ENCODE data around the gene MAP2K1. TPM values are rescaled to one million over a fixed set of nuclear protein-coding genes. Genes with fewer than 3 reads are reported as not detected.

The MAP2K1 gene
- total RNA-seq, 6 experiments from 2014 or later: 25.7 to 68.8 (median 53.9) TPM

DNA sequence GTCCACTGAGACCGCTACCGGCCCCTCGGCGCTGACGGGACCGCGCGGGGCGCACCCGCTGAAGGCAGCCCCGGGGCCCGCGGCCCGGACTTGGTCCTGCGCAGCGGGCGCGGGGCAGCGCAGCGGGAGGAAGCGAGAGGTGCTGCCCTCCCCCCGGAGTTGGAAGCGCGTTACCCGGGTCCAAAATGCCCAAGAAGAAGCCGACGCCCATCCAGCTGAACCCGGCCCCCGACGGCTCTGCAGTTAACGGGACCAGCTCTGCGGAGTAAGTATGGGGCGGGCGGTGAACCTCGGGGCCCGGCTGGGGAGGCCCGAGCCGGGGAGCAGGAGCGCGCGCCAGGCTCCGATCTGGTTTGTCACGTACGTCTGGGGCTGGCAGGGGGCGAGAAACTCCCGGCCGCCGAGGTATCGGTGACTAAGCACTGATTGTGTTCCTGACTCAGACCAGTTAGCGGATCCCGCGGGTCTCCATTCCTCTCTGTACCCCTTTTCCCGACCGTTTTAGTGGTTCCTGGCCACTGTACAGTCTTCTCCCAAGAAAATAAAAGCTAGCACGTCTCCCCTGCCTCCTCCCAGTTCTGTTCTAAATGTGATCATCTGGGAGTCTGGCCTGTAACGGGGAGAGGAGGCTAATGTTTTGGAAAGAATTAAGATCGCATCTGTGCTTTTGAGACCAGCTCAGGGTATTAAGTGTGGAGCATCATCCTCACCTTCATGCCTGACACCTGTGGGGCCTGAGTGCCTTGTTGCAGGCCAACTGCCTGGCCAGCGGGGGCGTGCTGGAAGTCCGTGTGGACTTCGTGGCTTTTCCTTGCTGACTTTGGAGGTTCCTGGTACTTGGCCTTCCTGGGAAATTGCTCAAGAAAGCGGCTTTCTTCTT is 691 bp downstream of the MAP2K1 start:
- Histone ChIP-seq H3K4me1 (peaks cover 0 to 25% (median 4%) of the 10 kb centered on the region in 4 donors), H3K27me3 (no peaks in the 10 kb centered on the region), H3K4me3 (peak overlapping the region; percentile 88 to 91 (median 90)), H3K36me3 (no peaks in the 10 kb centered on the region), H3K27ac (peak overlapping the region; percentile 78 to 94 (median 91)), H3K9me3 (no peaks in the 10 kb centered on the region)
- no peak for TF ChIP-seq POLR2A (IDR thresholded peaks at IDR 0.05)
- TF ChIP-seq, protein P1, sequence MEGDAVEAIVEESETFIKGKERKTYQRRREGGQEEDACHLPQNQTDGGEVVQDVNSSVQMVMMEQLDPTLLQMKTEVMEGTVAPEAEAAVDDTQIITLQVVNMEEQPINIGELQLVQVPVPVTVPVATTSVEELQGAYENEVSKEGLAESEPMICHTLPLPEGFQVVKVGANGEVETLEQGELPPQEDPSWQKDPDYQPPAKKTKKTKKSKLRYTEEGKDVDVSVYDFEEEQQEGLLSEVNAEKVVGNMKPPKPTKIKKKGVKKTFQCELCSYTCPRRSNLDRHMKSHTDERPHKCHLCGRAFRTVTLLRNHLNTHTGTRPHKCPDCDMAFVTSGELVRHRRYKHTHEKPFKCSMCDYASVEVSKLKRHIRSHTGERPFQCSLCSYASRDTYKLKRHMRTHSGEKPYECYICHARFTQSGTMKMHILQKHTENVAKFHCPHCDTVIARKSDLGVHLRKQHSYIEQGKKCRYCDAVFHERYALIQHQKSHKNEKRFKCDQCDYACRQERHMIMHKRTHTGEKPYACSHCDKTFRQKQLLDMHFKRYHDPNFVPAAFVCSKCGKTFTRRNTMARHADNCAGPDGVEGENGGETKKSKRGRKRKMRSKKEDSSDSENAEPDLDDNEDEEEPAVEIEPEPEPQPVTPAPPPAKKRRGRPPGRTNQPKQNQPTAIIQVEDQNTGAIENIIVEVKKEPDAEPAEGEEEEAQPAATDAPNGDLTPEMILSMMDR (IDR thresholded peaks at IDR 0.05): peak; percentile 17 to 46 (median 36)
- peak; percentile 66 to 75 (median 72) for DNase-seq
- intact Hi-C loops (cut with DNase I): loop anchor here (10.0 kb wide), 1 partner anchor 107 kb away; the partner anchor contains the start of gene SNAPC5 (in 2 of the 2)
- ATAC-seq: peak; percentile 37 to 48 (median 41)
- 3% methylated on average over 17 of the region's 62 CpGs for WGBS (ENCODE audit: insufficient coverage, low coverage, low lambda C conversion rate, missing lambda C conversion rate)

DNA sequence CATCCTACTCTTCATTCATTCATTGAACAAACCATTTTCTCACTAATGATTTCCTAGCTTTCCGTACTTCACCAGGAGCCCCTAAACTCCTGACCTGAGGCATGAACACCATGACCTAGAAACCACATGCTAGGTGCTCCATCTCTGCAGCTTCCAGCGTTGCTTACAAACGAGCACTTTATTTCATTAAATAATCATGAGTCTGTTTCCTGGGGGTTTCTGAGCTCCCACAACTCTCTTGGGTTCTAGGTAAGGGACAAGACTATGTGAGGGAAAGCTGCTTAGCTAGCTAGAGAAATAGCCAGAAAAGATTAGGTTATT is 1.3 kb downstream of the MAP2K1 start:
- no peaks in the 10 kb centered on the region for H3K9me3 ChIP-seq
- H3K4me3 ChIP-seq: peak overlapping the region; percentile 88 to 91 (median 90)
- H3K4me1 ChIP-seq: peaks cover 0 to 25% (median 4%) of the 10 kb centered on the region in 4 donors
- DNase-seq: no peak
- no peaks in the 10 kb centered on the region for H3K27me3 ChIP-seq
- no peak for TF ChIP-seq POLR2A (IDR thresholded peaks at IDR 0.05)
- TF ChIP-seq, protein P1 (IDR thresholded peaks at IDR 0.05): no peak
- intact Hi-C loops (cut with DNase I): loop anchor here (10.0 kb wide), 1 partner anchor 107 kb away; the partner anchor contains the start of gene SNAPC5 (in 2 of the 2)
- ATAC-seq: no peak
- H3K27ac ChIP-seq: peak overlapping the region in 1 of 3 donors; percentile 94
- WGBS (ENCODE audit: insufficient coverage, low coverage, low lambda C conversion rate, missing lambda C conversion rate): 5% methylated on average over 3 of the region's 3 CpGs
- H3K36me3 ChIP-seq: no peaks in the 10 kb centered on the region

DNA sequence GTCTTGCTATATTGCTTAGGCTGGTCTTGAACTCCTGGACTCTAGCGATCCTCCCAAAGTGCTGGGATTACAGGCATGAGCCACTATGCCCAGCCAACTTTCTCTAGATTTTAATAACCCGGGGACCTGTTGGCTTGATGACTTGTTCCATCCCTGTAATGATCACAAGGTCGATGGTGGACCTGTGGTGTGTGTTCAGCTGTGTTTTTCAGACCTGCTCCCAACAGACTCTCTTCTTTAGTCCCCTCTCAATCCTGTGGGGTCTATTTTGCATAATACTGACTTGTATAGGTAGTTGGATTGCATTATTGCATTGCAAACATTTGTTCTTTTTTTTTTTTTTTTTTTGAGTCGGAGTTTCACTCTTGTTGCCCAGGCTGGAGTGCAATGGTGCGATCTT is 1.9 kb downstream of the MAP2K1 start:
- Histone ChIP-seq H3K4me3 (peak overlapping the region in 1 of 3 donors; percentile 88), H3K36me3 (no peaks in the 10 kb centered on the region), H3K27ac (no peak overlapping the region), H3K27me3 (no peaks in the 10 kb centered on the region), H3K4me1 (peaks cover 0 to 25% (median 4%) of the 10 kb centered on the region in 4 donors), H3K9me3 (no peaks in the 10 kb centered on the region)
- WGBS (ENCODE audit: insufficient coverage, low coverage, low lambda C conversion rate, missing lambda C conversion rate): 59% methylated on average over 3 of the region's 5 CpGs
- intact Hi-C loops (cut with DNase I): loop anchor here (10.0 kb wide), 1 partner anchor 106 kb away; the partner anchor contains the start of gene SNAPC5 (in 2 of the 2)
- no peak for DNase-seq
- TF ChIP-seq, protein P1 (IDR thresholded peaks at IDR 0.05): no peak
- no peak for TF ChIP-seq POLR2A (IDR thresholded peaks at IDR 0.05)
- ATAC-seq: no peak

DNA sequence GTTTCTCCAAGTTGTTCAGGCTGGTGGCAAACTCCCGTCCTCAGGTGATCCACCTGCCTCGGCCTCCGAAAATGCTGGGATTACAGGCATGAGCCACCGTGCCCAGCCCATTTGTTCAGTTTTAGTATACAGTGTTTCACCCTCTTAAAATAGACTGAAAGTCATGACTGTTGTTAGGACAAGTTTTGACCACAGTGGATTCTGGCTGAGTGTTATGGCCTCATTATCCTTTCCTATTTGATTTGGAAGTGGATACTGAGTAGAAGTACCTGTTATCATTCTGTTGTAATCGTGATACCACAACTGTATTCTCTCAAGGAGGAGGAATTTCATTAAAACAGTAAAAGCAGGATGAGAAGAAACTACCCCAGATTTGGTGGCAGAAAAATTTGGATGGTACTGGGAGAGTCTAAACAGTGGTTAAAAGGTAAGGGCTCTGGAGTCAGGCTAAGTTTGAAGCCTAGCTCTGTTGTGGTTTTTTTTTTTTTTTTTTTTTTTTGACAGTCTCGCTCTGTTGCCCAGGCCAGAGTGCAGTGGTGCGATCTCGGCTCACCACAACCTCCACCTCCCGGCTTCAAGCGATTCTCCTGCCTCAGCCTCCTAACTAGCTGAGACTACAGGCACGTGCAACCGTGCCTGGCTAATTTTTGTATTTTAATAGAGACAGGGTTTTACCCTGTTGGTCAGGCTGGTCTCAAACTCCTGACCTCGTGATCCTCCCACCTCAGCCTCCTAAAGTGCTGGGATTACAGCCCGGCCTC is 2.6 kb downstream of the MAP2K1 start:
- Histone ChIP-seq H3K4me1 (peaks cover 0 to 25% (median 4%) of the 10 kb centered on the region in 4 donors), H3K36me3 (no peaks in the 10 kb centered on the region), H3K9me3 (no peaks in the 10 kb centered on the region), H3K27ac (no peak overlapping the region), H3K4me3 (no peak overlapping the region), H3K27me3 (no peaks in the 10 kb centered on the region)
- ATAC-seq (no peak), DNase-seq (no peak)
- TF ChIP-seq, protein P1 (IDR thresholded peaks at IDR 0.05): no peak
- no peak for TF ChIP-seq POLR2A (IDR thresholded peaks at IDR 0.05)
- 86% methylated on average over 13 of the region's 14 CpGs for WGBS (ENCODE audit: insufficient coverage, low coverage, low lambda C conversion rate, missing lambda C conversion rate)
- intact Hi-C loops (cut with DNase I): loop anchor here (10.0 kb wide), 1 partner anchor 106 kb away; the partner anchor contains the start of gene SNAPC5 (in 2 of the 2)
